ENCODE results near the gene PANK2. TPM values are rescaled to one million over a fixed set of nuclear protein-coding genes. Genes with fewer than 3 reads are reported as not detected.

Gene PANK2
- total RNA-seq, 1 donor from 2014 or later: 40.3 TPM

- TF ChIP-seq CTCF (IDR thresholded peaks at IDR 0.05; ENCODE audit: insufficient read depth, low read length, severe bottlenecking): no peak
- FAIRE-seq (no peak), DNase-seq (ENCODE audit: low read depth) (no peak)
- Histone ChIP-seq H3K36me3 (ENCODE audit: control insufficient read depth, insufficient read depth, low read length) (peaks cover 39% of the 10 kb centered on the region), H3K27me3 (ENCODE audit: control insufficient read depth, insufficient read depth, low read length) (no peaks in the 10 kb centered on the region), H3K4me3 (ENCODE audit: low read depth, low read length) (no peak overlapping the region)
Measured at GRCh38 chr20:3865887-3866407, 23.2 kb upstream of the PANK2 start.

GRCh38 chr20:3866464-3866863 lies 22.7 kb upstream of the PANK2 start:
- no peak for FAIRE-seq

GRCh38 chr20:3867802-3868201 lies 21.4 kb upstream of the PANK2 start:
- peaks cover 30% of the 10 kb centered on the region for H3K36me3 ChIP-seq (ENCODE audit: control insufficient read depth, insufficient read depth, low read length)
- TF ChIP-seq CTCF (IDR thresholded peaks at IDR 0.05; ENCODE audit: insufficient read depth, low read length, severe bottlenecking): no peak
- peak; percentile 23 for FAIRE-seq
- DNase-seq (ENCODE audit: low read depth): no peak
- H3K4me3 ChIP-seq (ENCODE audit: low read depth, low read length): no peak overlapping the region
- H3K27me3 ChIP-seq (ENCODE audit: control insufficient read depth, insufficient read depth, low read length): no peaks in the 10 kb centered on the region

More at GRCh38 chr20:3866464-3866863, 22.7 kb upstream of the PANK2 start:
- TF ChIP-seq CTCF (IDR thresholded peaks at IDR 0.05; ENCODE audit: insufficient read depth, low read length, severe bottlenecking): no peak
- no peak for DNase-seq (ENCODE audit: low read depth)
- peaks cover 37% of the 10 kb centered on the region for H3K36me3 ChIP-seq (ENCODE audit: control insufficient read depth, insufficient read depth, low read length)
- no peak overlapping the region for H3K4me3 ChIP-seq (ENCODE audit: low read depth, low read length)
- no peaks in the 10 kb centered on the region for H3K27me3 ChIP-seq (ENCODE audit: control insufficient read depth, insufficient read depth, low read length)

GRCh38 chr20:3869839-3870634 lies 19.1 kb upstream of the PANK2 start:
- peaks cover 18% of the 10 kb centered on the region for H3K36me3 ChIP-seq (ENCODE audit: control insufficient read depth, insufficient read depth, low read length)
- FAIRE-seq: no peak
- no peaks in the 10 kb centered on the region for H3K27me3 ChIP-seq (ENCODE audit: control insufficient read depth, insufficient read depth, low read length)
- no peak for DNase-seq (ENCODE audit: low read depth)
- no peak overlapping the region for H3K4me3 ChIP-seq (ENCODE audit: low read depth, low read length)
- TF ChIP-seq CTCF (IDR thresholded peaks at IDR 0.05; ENCODE audit: insufficient read depth, low read length, severe bottlenecking): no peak

GRCh38 chr20:3871550-3872265 lies 17.5 kb upstream of the PANK2 start:
- DNase-seq (ENCODE audit: low read depth) (peak; percentile 18), FAIRE-seq (no peak)
- H3K27me3 ChIP-seq (ENCODE audit: control insufficient read depth, insufficient read depth, low read length): no peaks in the 10 kb centered on the region
- H3K36me3 ChIP-seq (ENCODE audit: control insufficient read depth, insufficient read depth, low read length): peaks cover 5% of the 10 kb centered on the region
- no peak overlapping the region for H3K4me3 ChIP-seq (ENCODE audit: low read depth, low read length)
- TF ChIP-seq CTCF (IDR thresholded peaks at IDR 0.05; ENCODE audit: insufficient read depth, low read length, severe bottlenecking): no peak
